NT2/D1 (cell line): ENCODE results near the gene CXorf51A.

Source experiments
- SUZ12 ChIP-seq: IDR thresholded peaks from 2 replicates; pipeline ENCODE4 v1.6.1; 2011; ENCODE audit not compliant: insufficient read length, insufficient read depth; ENCODE audit errors: extremely low read depth
- YY1 ChIP-seq: IDR thresholded peaks from 2 replicates; pipeline ENCODE4 v1.6.1; 2011; ENCODE audit not compliant: insufficient read length, insufficient read depth
- ZNF274 ChIP-seq: IDR thresholded peaks from 2 replicates; pipeline ENCODE4 v1.6.1; 2011; ENCODE audit warnings: mild to moderate bottlenecking, low read depth, low read length

- TF ChIP-seq YY1 (no peak), SUZ12 (no peak), ZNF274 (no peak)
Observed at GRCh38 chrX:146831994-146832393, 17.4 kb upstream of the CXorf51A start.
